ENCODE data around the gene LRRC7.
A peak's percentile ranks its signal among the peaks of the same experiment; 100 is the strongest.

The LRRC7 gene

GRCh38 chr1:69982992-69983391 is 415.3 kb downstream of the LRRC7 start:
- Histone ChIP-seq H3K27ac (no peak overlapping the region), H3K9ac (no peak overlapping the region)
- TF ChIP-seq Cebpa-rat (IDR thresholded peaks at IDR 0.05), result no peak

DNA sequence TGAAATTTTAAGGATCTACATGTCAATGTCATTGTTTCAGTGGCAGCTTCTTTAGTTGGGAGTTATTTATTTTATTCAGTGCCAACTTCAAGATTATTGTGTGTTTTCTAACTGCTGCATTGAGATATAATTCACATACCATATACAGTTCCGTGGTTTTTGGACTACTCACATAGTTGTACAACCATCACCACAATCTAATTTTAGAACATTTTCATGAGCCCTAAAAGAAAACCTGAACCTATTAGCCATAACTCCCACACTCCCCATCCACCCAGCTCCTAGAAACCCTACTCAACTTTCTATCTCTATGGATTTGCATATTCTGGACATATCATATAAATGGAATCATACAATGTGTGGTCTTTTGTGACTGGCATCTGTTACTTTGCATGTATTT is 417.7 kb downstream of the LRRC7 start:
- Histone ChIP-seq H3K27ac (no peak overlapping the region), H3K9ac (no peak overlapping the region), H3K4me2 (no peak overlapping the region), H3K27me3 (no peaks in the 10 kb centered on the region), H3K9me3 (no peaks in the 10 kb centered on the region), H3K36me3 (no peaks in the 10 kb centered on the region), H4K20me1 (no peaks in the 10 kb centered on the region), H3K4me1 (no peaks in the 10 kb centered on the region), H3K4me3 (no peak overlapping the region)
- no peak for TF ChIP-seq Cebpa-rat (IDR thresholded peaks at IDR 0.05)

More at GRCh38 chr1:69982992-69983391, 415.3 kb downstream of the LRRC7 start:
- Histone ChIP-seq H3K4me2 (no peak overlapping the region), H3K36me3 (no peaks in the 10 kb centered on the region), H3K9me3 (no peaks in the 10 kb centered on the region), H4K20me1 (no peaks in the 10 kb centered on the region), H3K27me3 (no peaks in the 10 kb centered on the region), H3K4me1 (no peaks in the 10 kb centered on the region), H3K4me3 (no peak overlapping the region)

- no peak for TF ChIP-seq Cebpa-rat (IDR thresholded peaks at IDR 0.05)
- Histone ChIP-seq H3K36me3 (no peaks in the 10 kb centered on the region), H3K9me3 (no peaks in the 10 kb centered on the region), H3K4me1 (no peaks in the 10 kb centered on the region), H3K27ac (no peak overlapping the region), H3K4me2 (no peak overlapping the region), H3K4me3 (no peak overlapping the region), H3K27me3 (no peaks in the 10 kb centered on the region), H4K20me1 (no peaks in the 10 kb centered on the region), H3K9ac (no peak overlapping the region)
Measured at GRCh38 chr1:69985901-69986439, 418.2 kb downstream of the LRRC7 start.

DNA sequence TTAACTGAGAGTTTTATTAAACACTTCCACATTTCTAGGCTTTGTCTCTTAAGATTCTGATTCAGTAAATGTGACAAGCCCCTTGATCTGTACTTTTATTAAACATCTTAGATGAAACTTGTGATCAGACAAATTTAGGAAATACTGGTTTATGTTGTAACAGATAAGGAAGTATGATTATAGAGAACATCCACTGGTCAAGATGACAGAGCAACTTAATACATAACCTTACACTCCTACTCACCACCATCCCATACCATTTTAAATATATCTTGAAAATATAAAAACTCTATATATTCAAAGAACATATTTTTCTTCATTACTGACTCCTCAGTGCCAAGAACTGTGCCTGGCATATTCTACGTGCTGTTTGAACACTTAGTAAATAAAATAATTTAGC is 420.2 kb downstream of the LRRC7 start:
- no peak overlapping the region for H3K4me3 ChIP-seq
- TF ChIP-seq Cebpa-rat (IDR thresholded peaks at IDR 0.05), result no peak
- no peaks in the 10 kb centered on the region for H3K36me3 ChIP-seq
- no peaks in the 10 kb centered on the region for H3K27me3 ChIP-seq
- no peaks in the 10 kb centered on the region for H3K4me1 ChIP-seq
- no peaks in the 10 kb centered on the region for H3K9me3 ChIP-seq
- H3K27ac ChIP-seq, result no peak overlapping the region
- H3K4me2 ChIP-seq, result no peak overlapping the region
- H3K9ac ChIP-seq, result no peak overlapping the region
- no peaks in the 10 kb centered on the region for H4K20me1 ChIP-seq

DNA sequence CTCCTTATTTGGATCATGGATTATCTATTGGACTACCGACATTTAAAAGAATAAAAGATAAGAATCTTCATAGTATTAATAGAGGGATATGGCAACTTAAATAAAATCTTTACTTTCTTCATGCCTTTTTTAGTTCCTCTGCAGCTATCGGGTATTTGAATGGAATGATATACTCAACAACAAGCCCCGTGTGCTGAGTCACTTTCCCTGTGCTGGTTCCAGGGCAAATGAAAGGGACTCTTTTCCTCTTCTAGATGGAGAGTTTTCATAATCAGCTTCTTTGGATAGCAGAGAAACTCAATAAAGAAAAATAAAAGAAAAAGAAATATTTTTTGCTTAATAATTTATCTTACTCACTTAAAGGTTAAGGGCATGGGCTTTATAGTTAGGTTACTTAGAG is 423.9 kb downstream of the LRRC7 start:
- no peak overlapping the region for H3K4me2 ChIP-seq
- H3K36me3 ChIP-seq, result no peaks in the 10 kb centered on the region
- H3K27ac ChIP-seq, result no peak overlapping the region
- no peaks in the 10 kb centered on the region for H3K27me3 ChIP-seq
- H4K20me1 ChIP-seq, result no peaks in the 10 kb centered on the region
- no peaks in the 10 kb centered on the region for H3K9me3 ChIP-seq
- no peaks in the 10 kb centered on the region for H3K4me1 ChIP-seq
- H3K9ac ChIP-seq, result no peak overlapping the region
- no peak overlapping the region for H3K4me3 ChIP-seq
- no peak for TF ChIP-seq Cebpa-rat (IDR thresholded peaks at IDR 0.05)

- H3K4me2 ChIP-seq, result no peak overlapping the region
- no peak overlapping the region for H3K9ac ChIP-seq
- H4K20me1 ChIP-seq, result no peaks in the 10 kb centered on the region
- H3K27me3 ChIP-seq, result no peaks in the 10 kb centered on the region
- no peaks in the 10 kb centered on the region for H3K9me3 ChIP-seq
- no peaks in the 10 kb centered on the region for H3K36me3 ChIP-seq
- H3K4me1 ChIP-seq, result no peaks in the 10 kb centered on the region
- no peak for TF ChIP-seq Cebpa-rat (IDR thresholded peaks at IDR 0.05)
- no peak overlapping the region for H3K4me3 ChIP-seq
- H3K27ac ChIP-seq, result no peak overlapping the region
Measured at GRCh38 chr1:69992594-69992993, 424.9 kb downstream of the LRRC7 start.

- Histone ChIP-seq H3K27me3 (no peaks in the 10 kb centered on the region), H3K9me3 (no peaks in the 10 kb centered on the region), H3K27ac (no peak overlapping the region), H3K9ac (no peak overlapping the region), H3K4me2 (no peak overlapping the region), H3K36me3 (no peaks in the 10 kb centered on the region), H4K20me1 (no peaks in the 10 kb centered on the region), H3K4me1 (no peaks in the 10 kb centered on the region), H3K4me3 (no peak overlapping the region)
- TF ChIP-seq Cebpa-rat (IDR thresholded peaks at IDR 0.05), result no peak
Measured at GRCh38 chr1:69993810-69994209, 426.1 kb downstream of the LRRC7 start.

- H3K36me3 ChIP-seq, result no peaks in the 10 kb centered on the region
- H3K27me3 ChIP-seq, result no peaks in the 10 kb centered on the region
- no peak overlapping the region for H3K9ac ChIP-seq
- no peak overlapping the region for H3K4me2 ChIP-seq
- H3K27ac ChIP-seq, result no peak overlapping the region
- no peaks in the 10 kb centered on the region for H3K9me3 ChIP-seq
- H4K20me1 ChIP-seq, result no peaks in the 10 kb centered on the region
- no peaks in the 10 kb centered on the region for H3K4me1 ChIP-seq
- TF ChIP-seq Cebpa-rat (IDR thresholded peaks at IDR 0.05), result no peak
- no peak overlapping the region for H3K4me3 ChIP-seq
Measured at GRCh38 chr1:69994241-69994640, 426.5 kb downstream of the LRRC7 start.

GRCh38 chr1:69998847-69999246 is 431.1 kb downstream of the LRRC7 start:
- no peak overlapping the region for H3K4me2 ChIP-seq
- H3K4me3 ChIP-seq, result no peak overlapping the region
- H3K36me3 ChIP-seq, result no peaks in the 10 kb centered on the region
- H4K20me1 ChIP-seq, result no peaks in the 10 kb centered on the region
- no peaks in the 10 kb centered on the region for H3K9me3 ChIP-seq
- no peak for TF ChIP-seq Cebpa-rat (IDR thresholded peaks at IDR 0.05)
- no peak overlapping the region for H3K9ac ChIP-seq
- peaks cover 6% of the 10 kb centered on the region; the same call in 1 of the 2 replicates for H3K4me1 ChIP-seq
- no peaks in the 10 kb centered on the region for H3K27me3 ChIP-seq
- no peak overlapping the region for H3K27ac ChIP-seq

DNA sequence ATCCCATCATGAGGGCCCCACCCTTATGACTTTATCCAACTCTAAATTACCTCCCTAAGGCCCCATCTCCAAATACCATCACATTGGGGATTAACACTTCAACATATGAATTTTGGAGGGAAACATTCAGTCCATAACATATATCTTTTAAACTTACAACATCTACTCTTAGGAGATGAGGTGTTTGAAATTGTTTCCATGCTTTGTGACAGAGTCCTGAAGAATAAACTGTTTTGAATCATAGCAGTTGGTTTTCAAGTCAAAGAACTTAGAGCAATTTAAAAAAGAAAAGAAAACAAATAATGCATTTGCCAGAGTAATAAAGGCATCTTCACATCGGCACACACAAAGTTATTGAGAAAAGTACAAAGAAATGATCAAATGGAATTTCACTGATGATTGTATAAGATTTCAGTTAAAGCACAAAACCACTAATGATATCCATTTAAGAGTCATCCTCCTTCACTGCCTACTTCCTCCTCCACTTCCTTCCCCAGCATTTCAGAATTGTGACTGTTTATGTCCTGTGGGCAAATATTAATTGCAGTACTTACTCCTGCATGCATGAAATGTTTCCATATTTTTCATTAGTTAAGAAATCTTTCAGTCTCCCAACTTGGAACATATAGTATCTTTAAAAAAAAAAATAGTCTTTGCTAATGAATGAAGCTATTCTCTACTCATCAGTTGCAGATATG is 435.6 kb downstream of the LRRC7 start:
- Histone ChIP-seq H3K27ac (no peak overlapping the region), H3K4me3 (no peak overlapping the region), H3K4me1 (peaks cover 6% of the 10 kb centered on the region; the same call in 1 of the 2 replicates), H3K36me3 (no peaks in the 10 kb centered on the region), H4K20me1 (no peaks in the 10 kb centered on the region), H3K4me2 (0 out of 2 replicates have a peak overlapping the region, but pooled peaks have one; percentile 13), H3K9ac (no peak overlapping the region), H3K9me3 (no peaks in the 10 kb centered on the region), H3K27me3 (no peaks in the 10 kb centered on the region)
- no peak for TF ChIP-seq Cebpa-rat (IDR thresholded peaks at IDR 0.05)
